Measurements from ENCODE around the gene FSHR.

GRCh38 chr2:48961009-48961408, 193.3 kb downstream of the FSHR start:
- TF ChIP-seq, protein P1, sequence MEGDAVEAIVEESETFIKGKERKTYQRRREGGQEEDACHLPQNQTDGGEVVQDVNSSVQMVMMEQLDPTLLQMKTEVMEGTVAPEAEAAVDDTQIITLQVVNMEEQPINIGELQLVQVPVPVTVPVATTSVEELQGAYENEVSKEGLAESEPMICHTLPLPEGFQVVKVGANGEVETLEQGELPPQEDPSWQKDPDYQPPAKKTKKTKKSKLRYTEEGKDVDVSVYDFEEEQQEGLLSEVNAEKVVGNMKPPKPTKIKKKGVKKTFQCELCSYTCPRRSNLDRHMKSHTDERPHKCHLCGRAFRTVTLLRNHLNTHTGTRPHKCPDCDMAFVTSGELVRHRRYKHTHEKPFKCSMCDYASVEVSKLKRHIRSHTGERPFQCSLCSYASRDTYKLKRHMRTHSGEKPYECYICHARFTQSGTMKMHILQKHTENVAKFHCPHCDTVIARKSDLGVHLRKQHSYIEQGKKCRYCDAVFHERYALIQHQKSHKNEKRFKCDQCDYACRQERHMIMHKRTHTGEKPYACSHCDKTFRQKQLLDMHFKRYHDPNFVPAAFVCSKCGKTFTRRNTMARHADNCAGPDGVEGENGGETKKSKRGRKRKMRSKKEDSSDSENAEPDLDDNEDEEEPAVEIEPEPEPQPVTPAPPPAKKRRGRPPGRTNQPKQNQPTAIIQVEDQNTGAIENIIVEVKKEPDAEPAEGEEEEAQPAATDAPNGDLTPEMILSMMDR (conservative IDR thresholded peaks at IDR 0.05), result no peak
- TF ChIP-seq ZFX (IDR thresholded peaks at IDR 0.05), result no peak
